ENCODE measurements around the gene SLC4A9. TPM values are rescaled to one million over a fixed set of nuclear protein-coding genes. Genes with fewer than 3 reads are reported as not detected.

Gene SLC4A9
- total and polyA plus RNA-seq, 2 donors (not counting 3 experiments of a cell fraction or from before 2014, with no cell fraction given), result not detected

- TF ChIP-seq FOS (IDR thresholded peaks at IDR 0.05; ENCODE audit: borderline replicate concordance, insufficient read depth, low read length) (no peak), EZH2 (IDR thresholded peaks at IDR 0.05; ENCODE audit: borderline replicate concordance, low read depth, low read length, severe bottlenecking) (no peak), POLR2AphosphoS5 (IDR thresholded peaks at IDR 0.05; ENCODE audit: insufficient read depth, low read depth, low read length) (no peak), POLR2A (IDR thresholded peaks at IDR 0.05; ENCODE audit: low read depth, low read length) (no peak), JUN (IDR thresholded peaks at IDR 0.05; ENCODE audit: borderline replicate concordance, insufficient read depth, insufficient read length, low read depth) (no peak), MYC (IDR thresholded peaks at IDR 0.05; ENCODE audit: low read depth, low read length) (no peak), MAX (IDR thresholded peaks at IDR 0.05; ENCODE audit: insufficient read depth, insufficient read length) (no peak), CTCF (IDR thresholded peaks at IDR 0.05; ENCODE audit: extremely low read depth in 1 of 2, insufficient read depth in 1 of 2, low read depth in 1 of 2, low read length in 2 of 2) (no peak)
- H3K4me1 ChIP-seq (ENCODE audit: control insufficient read depth, extremely low read depth, insufficient read depth, low read length), result no peaks in the 10 kb centered on the region
- intact Hi-C loops (cut with micrococcal nuclease), result no loop called here
- H3K4me3 ChIP-seq (replicated peaks in 1 of 3; ENCODE audit: insufficient read depth in 1 of 3, low read depth in 1 of 3, low read length in 3 of 3), result no peak overlapping the region
- BruUV-seq (replicated peaks), result no TSS peak
- no peak overlapping the region for H3K27ac ChIP-seq (ENCODE audit: insufficient read depth, low read depth, low read length)
- H3K36me3 ChIP-seq (ENCODE audit: control insufficient read depth in 2 of 2, extremely low read depth in 1 of 2, insufficient read depth in 2 of 2, low read length in 2 of 2), result no peaks in the 10 kb centered on the region
- no peak overlapping the region for H3K9ac ChIP-seq (replicated peaks; ENCODE audit: extremely low read depth, insufficient read depth, low read length)
- no peak for DNase-seq (ENCODE audit: low read depth, low spot score)
- no peaks in the 10 kb centered on the region for H3K9me3 ChIP-seq (replicated peaks; ENCODE audit: control insufficient read depth, insufficient read depth, low read length)
- no peaks in the 10 kb centered on the region for H3K9me1 ChIP-seq (replicated peaks; ENCODE audit: control insufficient read depth, extremely low read depth, insufficient read depth, low read length)
- peaks cover 63% of the 10 kb centered on the region for H3K79me2 ChIP-seq (ENCODE audit: control insufficient read depth, insufficient read depth, low read length)
- H3K27me3 ChIP-seq (ENCODE audit: control insufficient read depth in 2 of 2, insufficient read depth in 2 of 2, low read length in 2 of 2), result no peaks in the 10 kb centered on the region
- no peak overlapping the region for H2AFZ ChIP-seq (ENCODE audit: low read depth, low read length)
- ChIA-PET POLR2A (no interaction called here), CTCF (interaction anchor here (0.6 to 1.2 kb wide), 3 partner anchors 72 to 138 kb away, joined by 3 read pairs; no protein-coding TSS in a partner anchor)
- peaks cover 12% of the 10 kb centered on the region for H4K20me1 ChIP-seq (replicated peaks; ENCODE audit: control insufficient read depth, extremely low read depth, insufficient read depth, low read length)
- dilution Hi-C loops (cut with MboI; ENCODE audit: extremely low pct_ligation_motif_present, low sequenced_read_pairs), result no loop called here
- H3K4me2 ChIP-seq (ENCODE audit: insufficient read depth, low read length), result no peak overlapping the region
- FAIRE-seq, result no peak
These were observed 64.1 kb downstream of the SLC4A9 start for GRCh38 chr5:140424135-140424534.

Small RNA genes within 50 kb of the gene (small RNA-seq; reads per million reads assigned to genes)
- not detected for gene RNU4-14P (ENCODE audit: insufficient read depth, insufficient read length, low read depth, low replicate concordance)

Other genes with a start within 250 kb of the SLC4A9 start
- gene PURA, start 246.1 kb upstream of the SLC4A9 start, total RNA-seq, result 8.1 and 8.2 TPM in 2 replicates
- gene PURA, start 246.1 kb upstream of the SLC4A9 start, polyA plus RNA-seq, result 1.1 and 1.3 TPM in 2 replicates
- 2.4 and 3.3 TPM in 2 replicates for gene IGIP, start 234.3 kb upstream of the SLC4A9 start, total RNA-seq
- gene IGIP, start 234.3 kb upstream of the SLC4A9 start, polyA plus RNA-seq, result 0.62 and 0.86 TPM in 2 replicates
- 28.9 and 36.0 TPM in 2 replicates for gene CYSTM1, start 185.0 kb upstream of the SLC4A9 start, total RNA-seq
- 41.5 and 50.4 TPM in 2 replicates for gene CYSTM1, start 185.0 kb upstream of the SLC4A9 start, polyA plus RNA-seq
- gene PFDN1, start 57.1 kb upstream of the SLC4A9 start, total RNA-seq, result 107 and 108 TPM in 2 replicates
- gene PFDN1, start 57.1 kb upstream of the SLC4A9 start, polyA plus RNA-seq, result 156 and 158 TPM in 2 replicates
- 33.2 and 35.3 TPM in 2 replicates for gene HBEGF, start 13.6 kb upstream of the SLC4A9 start, total RNA-seq
- 62.9 and 79.8 TPM in 2 replicates for gene HBEGF, start 13.6 kb upstream of the SLC4A9 start, polyA plus RNA-seq
- gene ANKHD1, start 41.6 kb downstream of the SLC4A9 start, total RNA-seq, result 87.0 and 92.4 TPM in 2 replicates
- gene ANKHD1, start 41.6 kb downstream of the SLC4A9 start, polyA plus RNA-seq, result 54.8 and 56.1 TPM in 2 replicates
- 7.6 and 8.8 TPM in 2 replicates for gene EIF4EBP3, start 187.5 kb downstream of the SLC4A9 start, total RNA-seq
- 3.7 and 6.5 TPM in 2 replicates for gene EIF4EBP3, start 187.5 kb downstream of the SLC4A9 start, polyA plus RNA-seq
- 19.7 and 29.7 TPM in 2 replicates for gene SRA1, start 197.3 kb downstream of the SLC4A9 start, total RNA-seq
- 17.6 and 20.3 TPM in 2 replicates for gene SRA1, start 197.3 kb downstream of the SLC4A9 start, polyA plus RNA-seq
- gene APBB3, start 204.4 kb downstream of the SLC4A9 start, total RNA-seq, result 12.1 and 13.3 TPM in 2 replicates
- 22.8 and 24.5 TPM in 2 replicates for gene APBB3, start 204.4 kb downstream of the SLC4A9 start, polyA plus RNA-seq
- 60.9 and 65.6 TPM in 2 replicates for gene SLC35A4, start 204.6 kb downstream of the SLC4A9 start, total RNA-seq
- 112 and 118 TPM in 2 replicates for gene SLC35A4, start 204.6 kb downstream of the SLC4A9 start, polyA plus RNA-seq